Measurements from ENCODE around the gene TLK1.

Gene TLK1

DNA sequence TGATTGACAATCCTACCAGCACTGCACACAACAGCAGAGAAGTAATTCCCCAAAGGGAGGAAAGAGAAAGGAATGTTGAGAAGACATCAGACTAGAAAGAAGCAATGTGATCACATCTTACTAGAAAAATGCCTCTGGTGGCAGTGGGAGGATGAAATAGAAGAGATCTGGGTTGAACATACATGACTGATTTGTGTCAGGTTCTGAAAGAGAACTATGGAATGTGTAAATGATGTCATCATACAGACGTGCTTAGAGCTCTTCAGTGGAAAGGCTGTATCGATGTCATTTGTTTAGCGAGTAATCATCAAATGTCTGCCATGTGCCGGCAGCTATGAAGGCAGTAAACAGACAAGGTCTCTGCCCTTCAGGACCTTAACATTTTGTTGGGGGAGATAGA lies 206.8 kb downstream of the TLK1 start:
- TF ChIP-seq ZC3H10 (CRISPR knock-in tag; IDR thresholded peaks at IDR 0.05) = no peak
- TF ChIP-seq ZNF70 (CRISPR knock-in tag; IDR thresholded peaks at IDR 0.05) = no peak
- TF ChIP-seq ZFP30 (CRISPR knock-in tag; IDR thresholded peaks at IDR 0.05) = no peak
- no peak for TF ChIP-seq PPARA (CRISPR knock-in tag; IDR thresholded peaks at IDR 0.05; ENCODE audit: borderline replicate concordance)
- TF ChIP-seq, protein P1, sequence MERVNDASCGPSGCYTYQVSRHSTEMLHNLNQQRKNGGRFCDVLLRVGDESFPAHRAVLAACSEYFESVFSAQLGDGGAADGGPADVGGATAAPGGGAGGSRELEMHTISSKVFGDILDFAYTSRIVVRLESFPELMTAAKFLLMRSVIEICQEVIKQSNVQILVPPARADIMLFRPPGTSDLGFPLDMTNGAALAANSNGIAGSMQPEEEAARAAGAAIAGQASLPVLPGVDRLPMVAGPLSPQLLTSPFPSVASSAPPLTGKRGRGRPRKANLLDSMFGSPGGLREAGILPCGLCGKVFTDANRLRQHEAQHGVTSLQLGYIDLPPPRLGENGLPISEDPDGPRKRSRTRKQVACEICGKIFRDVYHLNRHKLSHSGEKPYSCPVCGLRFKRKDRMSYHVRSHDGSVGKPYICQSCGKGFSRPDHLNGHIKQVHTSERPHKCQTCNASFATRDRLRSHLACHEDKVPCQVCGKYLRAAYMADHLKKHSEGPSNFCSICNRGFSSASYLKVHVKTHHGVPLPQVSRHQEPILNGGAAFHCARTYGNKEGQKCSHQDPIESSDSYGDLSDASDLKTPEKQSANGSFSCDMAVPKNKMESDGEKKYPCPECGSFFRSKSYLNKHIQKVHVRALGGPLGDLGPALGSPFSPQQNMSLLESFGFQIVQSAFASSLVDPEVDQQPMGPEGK (CRISPR knock-in tag; IDR thresholded peaks at IDR 0.05; ENCODE audit: borderline replicate concordance) = no peak
- no peak for ATAC-seq

DNA sequence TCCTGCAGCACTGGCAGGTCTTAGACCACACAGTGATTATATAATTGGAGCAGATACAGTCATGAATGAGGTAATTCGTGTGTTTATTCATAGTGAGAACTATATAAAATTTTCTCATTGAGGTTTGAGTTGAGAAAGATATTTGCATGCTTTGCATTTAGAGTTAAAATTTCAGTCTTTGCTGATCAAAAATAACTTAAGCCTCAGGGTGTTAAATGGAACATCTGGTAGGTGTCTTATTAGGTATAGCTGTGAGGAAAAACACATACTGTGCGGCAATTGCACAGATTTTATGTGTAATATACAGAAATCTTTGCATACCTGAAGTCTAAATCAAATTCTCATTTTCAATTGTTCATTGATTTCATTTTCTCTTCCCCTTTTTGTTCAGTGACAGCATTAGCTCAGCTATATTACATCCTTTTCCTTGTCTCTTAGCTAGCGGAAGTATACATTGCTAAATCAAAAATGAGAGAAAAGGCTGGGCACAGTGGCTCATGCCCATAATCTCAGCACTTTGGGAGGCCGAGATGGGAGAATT lies 210.4 kb downstream of the TLK1 start:
- TF ChIP-seq ZFP30 (CRISPR knock-in tag; IDR thresholded peaks at IDR 0.05) (no peak), POU6F1 (CRISPR knock-in tag; IDR thresholded peaks at IDR 0.05; ENCODE audit: borderline replicate concordance, low read depth) (no peak), ZNF565 (CRISPR knock-in tag; conservative IDR thresholded peaks at IDR 0.05; ENCODE audit: low read depth) (no peak), TOX (CRISPR knock-in tag; IDR thresholded peaks at IDR 0.05; ENCODE audit: borderline replicate concordance) (no peak), ARNTL (CRISPR knock-in tag; IDR thresholded peaks at IDR 0.05; ENCODE audit: borderline replicate concordance, low read depth) (no peak), ESRRG (CRISPR knock-in tag; IDR thresholded peaks at IDR 0.05) (no peak), BACH2 (CRISPR knock-in tag; IDR thresholded peaks at IDR 0.05; ENCODE audit: borderline replicate concordance) (no peak), GLIS3 (CRISPR knock-in tag; IDR thresholded peaks at IDR 0.05) (no peak), SNAI2 (CRISPR knock-in tag; IDR thresholded peaks at IDR 0.05) (no peak), RARB (CRISPR knock-in tag; IDR thresholded peaks at IDR 0.05) (no peak), CSDC2 (CRISPR knock-in tag; IDR thresholded peaks at IDR 0.05) (no peak), TSHZ2 (CRISPR knock-in tag; IDR thresholded peaks at IDR 0.05) (no peak), CREB5 (CRISPR knock-in tag; IDR thresholded peaks at IDR 0.05; ENCODE audit: low read depth) (no peak), OSR1 (CRISPR knock-in tag; IDR thresholded peaks at IDR 0.05) (no peak), ZFP3 (CRISPR knock-in tag; IDR thresholded peaks at IDR 0.05) (no peak), ZNF70 (CRISPR knock-in tag; IDR thresholded peaks at IDR 0.05) (no peak), ISL1 (CRISPR knock-in tag; IDR thresholded peaks at IDR 0.05) (no peak)
- no peak for ATAC-seq

- ATAC-seq = no peak
- no peak for TF ChIP-seq CSDC2 (CRISPR knock-in tag; IDR thresholded peaks at IDR 0.05)
- no peak for TF ChIP-seq ZFP30 (CRISPR knock-in tag; IDR thresholded peaks at IDR 0.05)
- no peak for TF ChIP-seq ARNTL (CRISPR knock-in tag; IDR thresholded peaks at IDR 0.05; ENCODE audit: borderline replicate concordance, low read depth)
- TF ChIP-seq TCF4 (CRISPR knock-in tag; IDR thresholded peaks at IDR 0.05; ENCODE audit: borderline replicate concordance) = no peak
- TF ChIP-seq, protein P1 (CRISPR knock-in tag; IDR thresholded peaks at IDR 0.05; ENCODE audit: borderline replicate concordance) = no peak
- no peak for TF ChIP-seq SNAI2 (CRISPR knock-in tag; IDR thresholded peaks at IDR 0.05)
- no peak for TF ChIP-seq POU6F1 (CRISPR knock-in tag; IDR thresholded peaks at IDR 0.05; ENCODE audit: borderline replicate concordance, low read depth)
- TF ChIP-seq ESRRG (CRISPR knock-in tag; IDR thresholded peaks at IDR 0.05) = no peak
- TF ChIP-seq ZNF8 (CRISPR knock-in tag; IDR thresholded peaks at IDR 0.05) = no peak
- TF ChIP-seq ZNF70 (CRISPR knock-in tag; IDR thresholded peaks at IDR 0.05) = no peak
- no peak for TF ChIP-seq OSR1 (CRISPR knock-in tag; IDR thresholded peaks at IDR 0.05)
- no peak for TF ChIP-seq ZC3H10 (CRISPR knock-in tag; IDR thresholded peaks at IDR 0.05)
- no peak for TF ChIP-seq BACH2 (CRISPR knock-in tag; IDR thresholded peaks at IDR 0.05; ENCODE audit: borderline replicate concordance)
- TF ChIP-seq TSHZ2 (CRISPR knock-in tag; IDR thresholded peaks at IDR 0.05) = no peak
- TF ChIP-seq PPARA (CRISPR knock-in tag; IDR thresholded peaks at IDR 0.05; ENCODE audit: borderline replicate concordance) = no peak
- TF ChIP-seq ZFP3 (CRISPR knock-in tag; IDR thresholded peaks at IDR 0.05) = no peak
- no peak for TF ChIP-seq RARB (CRISPR knock-in tag; IDR thresholded peaks at IDR 0.05)
Observed at GRCh38 chr2:170949415-170949814, 211.3 kb downstream of the TLK1 start.
